ENCODE measurements around the gene TM4SF5.
"Not testable (repeated sequence)": the region's sequence is repeated elsewhere in the genome, so short reads cannot be mapped to it uniquely, and the experiment has no call there.

DNA sequence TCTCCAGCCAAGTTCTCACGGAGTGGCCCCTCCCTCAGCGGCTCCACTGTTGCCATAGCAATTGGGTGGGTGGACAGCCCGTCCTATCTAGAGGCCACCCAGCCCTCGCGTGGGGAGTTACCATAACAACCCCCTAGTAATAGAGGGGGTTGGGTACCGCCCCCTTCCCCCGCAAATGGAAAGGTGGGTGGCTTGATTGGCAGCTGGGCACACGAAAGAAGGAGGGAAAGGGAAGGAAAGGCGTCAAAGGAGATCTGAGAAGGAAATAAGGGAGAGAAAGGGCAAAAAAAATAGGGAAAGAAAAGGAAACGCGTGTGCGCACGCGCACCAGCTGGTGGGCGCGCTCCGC is 61.1 kb downstream of the TM4SF5 start:
- TF ChIP-seq, protein P1, sequence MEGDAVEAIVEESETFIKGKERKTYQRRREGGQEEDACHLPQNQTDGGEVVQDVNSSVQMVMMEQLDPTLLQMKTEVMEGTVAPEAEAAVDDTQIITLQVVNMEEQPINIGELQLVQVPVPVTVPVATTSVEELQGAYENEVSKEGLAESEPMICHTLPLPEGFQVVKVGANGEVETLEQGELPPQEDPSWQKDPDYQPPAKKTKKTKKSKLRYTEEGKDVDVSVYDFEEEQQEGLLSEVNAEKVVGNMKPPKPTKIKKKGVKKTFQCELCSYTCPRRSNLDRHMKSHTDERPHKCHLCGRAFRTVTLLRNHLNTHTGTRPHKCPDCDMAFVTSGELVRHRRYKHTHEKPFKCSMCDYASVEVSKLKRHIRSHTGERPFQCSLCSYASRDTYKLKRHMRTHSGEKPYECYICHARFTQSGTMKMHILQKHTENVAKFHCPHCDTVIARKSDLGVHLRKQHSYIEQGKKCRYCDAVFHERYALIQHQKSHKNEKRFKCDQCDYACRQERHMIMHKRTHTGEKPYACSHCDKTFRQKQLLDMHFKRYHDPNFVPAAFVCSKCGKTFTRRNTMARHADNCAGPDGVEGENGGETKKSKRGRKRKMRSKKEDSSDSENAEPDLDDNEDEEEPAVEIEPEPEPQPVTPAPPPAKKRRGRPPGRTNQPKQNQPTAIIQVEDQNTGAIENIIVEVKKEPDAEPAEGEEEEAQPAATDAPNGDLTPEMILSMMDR (IDR thresholded peaks at IDR 0.05) = not testable (repeated sequence)
- not testable (repeated sequence) for TF ChIP-seq POLR2A, POLR2AphosphoS5 (IDR thresholded peaks at IDR 0.05)

All from suprapubic skin (tissue), 4 donors.